ENCODE results near the gene CAMSAP1.

Gene CAMSAP1

DNA sequence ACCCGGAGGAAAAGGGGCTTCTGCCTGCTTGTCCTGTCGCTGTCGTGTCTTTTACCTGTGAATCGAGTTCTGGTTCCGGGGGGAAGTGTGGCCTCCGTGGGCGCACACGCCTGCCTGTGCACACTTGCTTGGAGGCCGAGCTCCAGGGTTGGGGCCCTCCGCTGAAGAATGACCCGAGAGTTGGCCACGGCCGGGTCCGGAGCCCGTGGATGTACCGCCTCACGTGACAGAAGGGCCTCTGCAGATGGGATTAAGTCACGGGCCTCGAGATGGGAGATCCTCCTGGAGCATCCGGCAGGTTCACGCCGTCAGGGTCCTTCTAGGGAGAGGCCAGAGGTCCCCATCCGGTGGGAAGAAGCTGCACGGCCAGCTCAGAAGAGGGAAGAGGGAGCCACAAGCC, 124.4 kb downstream of the CAMSAP1 start:
- no peak overlapping the region for H3K4me3 ChIP-seq (ENCODE audit: low read depth, low read length)
- TF ChIP-seq, protein P1, sequence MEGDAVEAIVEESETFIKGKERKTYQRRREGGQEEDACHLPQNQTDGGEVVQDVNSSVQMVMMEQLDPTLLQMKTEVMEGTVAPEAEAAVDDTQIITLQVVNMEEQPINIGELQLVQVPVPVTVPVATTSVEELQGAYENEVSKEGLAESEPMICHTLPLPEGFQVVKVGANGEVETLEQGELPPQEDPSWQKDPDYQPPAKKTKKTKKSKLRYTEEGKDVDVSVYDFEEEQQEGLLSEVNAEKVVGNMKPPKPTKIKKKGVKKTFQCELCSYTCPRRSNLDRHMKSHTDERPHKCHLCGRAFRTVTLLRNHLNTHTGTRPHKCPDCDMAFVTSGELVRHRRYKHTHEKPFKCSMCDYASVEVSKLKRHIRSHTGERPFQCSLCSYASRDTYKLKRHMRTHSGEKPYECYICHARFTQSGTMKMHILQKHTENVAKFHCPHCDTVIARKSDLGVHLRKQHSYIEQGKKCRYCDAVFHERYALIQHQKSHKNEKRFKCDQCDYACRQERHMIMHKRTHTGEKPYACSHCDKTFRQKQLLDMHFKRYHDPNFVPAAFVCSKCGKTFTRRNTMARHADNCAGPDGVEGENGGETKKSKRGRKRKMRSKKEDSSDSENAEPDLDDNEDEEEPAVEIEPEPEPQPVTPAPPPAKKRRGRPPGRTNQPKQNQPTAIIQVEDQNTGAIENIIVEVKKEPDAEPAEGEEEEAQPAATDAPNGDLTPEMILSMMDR (IDR thresholded peaks at IDR 0.05; ENCODE audit: borderline replicate concordance, insufficient read depth, low read depth, low read length), result no peak

DNA sequence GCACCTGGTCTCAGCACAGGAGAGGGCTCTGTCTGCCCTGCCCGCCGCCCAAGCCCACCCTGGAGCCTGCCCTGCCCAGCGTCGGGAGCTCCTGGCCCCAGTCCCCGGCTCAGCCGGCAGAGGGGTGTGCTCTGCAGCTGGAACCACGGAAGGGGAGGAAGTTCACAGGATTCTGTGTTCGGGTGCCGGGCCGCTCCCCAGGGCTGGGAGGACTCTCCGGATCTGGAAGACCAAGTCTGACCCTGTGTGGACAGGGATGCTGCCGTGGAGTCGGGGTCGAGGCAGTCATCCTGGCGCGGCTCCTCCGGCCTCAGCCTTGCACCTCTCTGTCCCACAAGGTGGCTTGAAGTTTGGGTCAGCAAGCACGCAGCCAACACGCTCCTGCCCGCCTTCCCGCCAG, 126.7 kb downstream of the CAMSAP1 start:
- TF ChIP-seq, protein P1 (IDR thresholded peaks at IDR 0.05; ENCODE audit: borderline replicate concordance, insufficient read depth, low read depth, low read length), result no peak
- H3K4me3 ChIP-seq (ENCODE audit: low read depth, low read length), result no peak overlapping the region

DNA sequence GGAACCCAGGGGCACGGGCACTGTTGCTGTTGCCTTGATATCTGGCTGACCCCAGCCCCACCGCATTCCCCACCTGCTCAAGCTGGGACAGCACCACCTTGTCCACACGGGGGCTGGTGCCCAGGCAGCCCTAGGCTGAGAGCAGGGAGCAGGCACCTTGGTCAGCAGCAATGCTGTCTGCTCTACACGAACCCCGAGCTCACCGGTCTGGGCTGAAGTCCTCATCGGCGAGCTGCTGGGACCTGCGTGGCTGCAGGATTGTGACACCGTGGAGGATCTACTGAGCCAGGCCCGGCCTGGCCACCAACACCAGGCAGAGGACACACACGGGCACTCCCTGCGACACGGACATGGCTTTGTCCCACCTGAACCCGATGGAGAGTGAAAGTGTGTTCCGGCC, 127.3 kb downstream of the CAMSAP1 start:
- no peak overlapping the region for H3K4me3 ChIP-seq (ENCODE audit: low read depth, low read length)

DNA sequence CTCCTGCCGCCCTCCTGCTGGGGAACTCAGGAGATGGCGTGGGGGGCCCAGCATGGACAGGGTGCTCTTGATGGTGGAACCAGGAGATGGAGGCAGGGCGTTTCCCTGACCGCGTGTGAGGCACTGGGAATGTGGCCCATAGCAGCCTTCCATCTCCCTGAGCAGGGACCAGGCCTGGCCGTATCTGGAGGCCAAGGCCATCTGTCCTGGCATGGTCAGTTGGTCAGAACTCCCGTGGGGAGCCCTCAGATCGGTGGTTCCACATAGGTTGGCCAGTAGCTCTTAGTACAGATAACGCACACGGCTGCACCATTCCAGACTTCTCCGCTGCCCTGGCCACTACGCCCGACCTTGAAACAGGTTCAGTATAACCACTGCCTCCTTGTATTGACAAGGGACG, 127.8 kb downstream of the CAMSAP1 start:
- no peak overlapping the region for H3K4me3 ChIP-seq (ENCODE audit: low read depth, low read length)
- TF ChIP-seq, protein P1 (IDR thresholded peaks at IDR 0.05; ENCODE audit: borderline replicate concordance, insufficient read depth, low read depth, low read length), result no peak

More for the DNA sequence above, 127.3 kb downstream of the CAMSAP1 start:
- TF ChIP-seq, protein P1 (IDR thresholded peaks at IDR 0.05; ENCODE audit: borderline replicate concordance, insufficient read depth, low read depth, low read length), result no peak

DNA sequence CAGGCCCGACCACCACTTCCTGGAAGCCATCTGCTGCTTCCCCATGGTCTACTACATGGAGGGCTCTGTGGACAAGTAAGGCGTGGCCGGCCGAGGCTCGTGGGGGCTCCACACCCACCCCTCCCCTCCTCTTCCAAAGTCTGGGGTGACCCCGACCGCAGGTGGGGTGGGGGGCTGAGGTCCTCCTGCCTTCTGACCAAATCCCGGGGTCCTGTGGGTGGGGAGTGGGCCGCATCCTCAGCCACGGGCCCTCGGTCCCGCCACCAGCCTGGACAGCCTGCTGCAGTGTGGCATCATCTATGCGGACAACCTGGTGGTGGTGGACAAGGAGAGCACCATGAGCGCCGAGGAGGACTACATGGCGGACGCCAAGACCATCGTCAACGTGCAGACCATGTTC, 128.9 kb downstream of the CAMSAP1 start:
- no peak overlapping the region for H3K4me3 ChIP-seq (ENCODE audit: low read depth, low read length)
- TF ChIP-seq, protein P1 (IDR thresholded peaks at IDR 0.05; ENCODE audit: borderline replicate concordance, insufficient read depth, low read depth, low read length), result no peak

DNA sequence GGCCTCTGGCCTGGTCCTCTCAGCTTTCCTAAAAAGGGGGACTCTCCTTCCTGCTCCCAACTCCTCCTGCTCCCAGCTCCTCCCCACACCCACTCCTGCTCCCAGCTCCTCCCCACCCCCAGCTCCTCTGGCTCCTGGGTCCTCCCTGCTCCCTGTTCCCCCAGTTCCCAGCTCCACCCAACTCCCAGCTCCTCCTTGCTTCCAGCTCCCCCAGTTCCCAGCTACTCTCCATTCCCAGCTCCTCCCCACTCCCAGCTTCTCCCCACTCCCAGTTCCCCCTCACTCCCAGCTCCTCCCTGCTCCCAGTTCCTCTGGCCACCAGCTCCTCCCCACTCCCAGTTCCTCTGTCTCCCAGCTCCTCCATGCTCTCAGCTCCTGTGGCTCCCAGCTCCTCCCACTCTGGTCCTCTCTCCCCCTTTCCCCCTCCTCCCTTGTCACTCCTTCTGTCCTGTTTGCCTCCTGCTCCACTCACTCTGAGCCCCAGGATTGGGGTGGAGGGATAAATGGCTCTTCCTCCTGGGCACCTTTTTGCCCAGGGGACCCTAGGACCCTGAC, 129.6 kb downstream of the CAMSAP1 start:
- H3K4me3 ChIP-seq (ENCODE audit: low read depth, low read length), result no peak overlapping the region
- TF ChIP-seq, protein P1 (IDR thresholded peaks at IDR 0.05; ENCODE audit: borderline replicate concordance, insufficient read depth, low read depth, low read length), result no peak

DNA sequence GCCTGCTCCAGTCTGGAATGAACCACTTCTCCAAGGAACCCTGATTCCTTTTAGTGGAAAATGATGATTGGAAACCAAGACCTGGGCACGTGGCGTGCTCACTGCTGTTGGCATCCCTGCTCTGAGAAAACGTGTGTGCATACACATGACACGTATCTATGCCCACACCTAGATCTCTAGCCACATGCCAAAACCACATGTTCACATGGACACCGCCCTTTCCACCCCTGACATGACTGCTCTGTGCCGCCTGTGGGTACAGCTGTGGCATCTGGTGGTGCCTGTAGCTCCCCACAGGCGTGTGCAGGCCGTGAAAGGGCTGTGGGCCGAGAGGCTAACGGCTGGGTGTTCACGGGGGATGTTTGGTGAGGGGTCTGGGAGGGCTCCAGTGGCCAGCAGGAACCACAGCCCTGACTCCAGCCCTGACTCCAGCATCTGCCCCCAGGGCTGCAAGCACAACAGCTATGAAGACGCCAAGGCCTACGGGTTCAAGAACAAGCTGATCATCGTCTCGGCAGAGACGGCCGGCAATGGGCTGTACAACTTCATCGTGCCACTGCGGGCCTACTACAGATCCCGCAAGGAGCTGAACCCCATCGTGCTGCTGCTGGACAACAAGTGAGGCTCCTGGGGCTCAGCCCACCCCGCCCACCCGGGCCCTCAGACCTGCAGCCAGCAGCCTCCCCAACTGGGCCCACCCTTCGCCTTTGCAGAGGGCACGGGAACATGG, 130.3 kb downstream of the CAMSAP1 start:
- no peak overlapping the region for H3K4me3 ChIP-seq (ENCODE audit: low read depth, low read length)
- TF ChIP-seq, protein P1 (IDR thresholded peaks at IDR 0.05; ENCODE audit: borderline replicate concordance, insufficient read depth, low read depth, low read length), result no peak
